ENCODE data around the gene MTUS2.

MTUS2 gene

GRCh38 chr13:29369060-29369743, 549.1 kb downstream of the MTUS2 start:
- H3K4me3 ChIP-seq (replicated peaks; ENCODE audit: low read depth, low read length) = no peak overlapping the region
- peak; percentile 17 for DNase-seq (ENCODE audit: extremely low read depth, low read depth)

GRCh38 chr13:29379281-29379680, 559.1 kb downstream of the MTUS2 start:
- no peak for TF ChIP-seq CTCF (IDR thresholded peaks at IDR 0.05; ENCODE audit: low read depth, low read length, missing control alignments)
- no peak overlapping the region for H3K4me3 ChIP-seq (replicated peaks; ENCODE audit: low read depth, low read length)
- no peak for DNase-seq (ENCODE audit: extremely low read depth, low read depth)

More at GRCh38 chr13:29369060-29369743, 549.1 kb downstream of the MTUS2 start:
- peak; percentile 62 for TF ChIP-seq CTCF (IDR thresholded peaks at IDR 0.05; ENCODE audit: low read depth, low read length, missing control alignments)

GRCh38 chr13:29379865-29380264, 559.7 kb downstream of the MTUS2 start:
- H3K4me3 ChIP-seq (replicated peaks; ENCODE audit: low read depth, low read length) = no peak overlapping the region
- TF ChIP-seq CTCF (IDR thresholded peaks at IDR 0.05; ENCODE audit: low read depth, low read length, missing control alignments) = no peak
- no peak for DNase-seq (ENCODE audit: extremely low read depth, low read depth)

- DNase-seq (ENCODE audit: extremely low read depth, low read depth) = no peak
- H3K4me3 ChIP-seq (replicated peaks; ENCODE audit: low read depth, low read length) = no peak overlapping the region
- TF ChIP-seq CTCF (IDR thresholded peaks at IDR 0.05; ENCODE audit: low read depth, low read length, missing control alignments) = no peak
Measured at GRCh38 chr13:29382021-29382420, 561.9 kb downstream of the MTUS2 start.

- no peak for TF ChIP-seq CTCF (IDR thresholded peaks at IDR 0.05; ENCODE audit: low read depth, low read length, missing control alignments)
- DNase-seq (ENCODE audit: extremely low read depth, low read depth) = no peak
- H3K4me3 ChIP-seq (replicated peaks; ENCODE audit: low read depth, low read length) = no peak overlapping the region
Measured at GRCh38 chr13:29383476-29383875, 563.3 kb downstream of the MTUS2 start.

- no peak for TF ChIP-seq CTCF (IDR thresholded peaks at IDR 0.05; ENCODE audit: low read depth, low read length, missing control alignments)
- H3K4me3 ChIP-seq (replicated peaks; ENCODE audit: low read depth, low read length) = no peak overlapping the region
- DNase-seq (ENCODE audit: extremely low read depth, low read depth) = no peak
Measured at GRCh38 chr13:29384466-29384865, 564.3 kb downstream of the MTUS2 start.

- TF ChIP-seq CTCF (IDR thresholded peaks at IDR 0.05; ENCODE audit: low read depth, low read length, missing control alignments) = no peak
- no peak for DNase-seq (ENCODE audit: extremely low read depth, low read depth)
- H3K4me3 ChIP-seq (replicated peaks; ENCODE audit: low read depth, low read length) = no peak overlapping the region
Measured at GRCh38 chr13:29384871-29385270, 564.7 kb downstream of the MTUS2 start.

Measured in HFF-Myc (cell line).